GM18511 (cell line): Measurements from ENCODE around the gene RRP9.
"Not testable (repeated sequence)": the region's sequence is repeated elsewhere in the genome, so short reads cannot be mapped to it uniquely, and the experiment has no call there.

Source experiments
- ATAC-seq: cut with Tn5 transposase; IDR thresholded peaks from one replicate; pipeline ENCODE4 v1.9.1; 2021; ENCODE audit warnings: mild to moderate bottlenecking, moderate library complexity; ENCODE audit not compliant: unreplicated experiment

The RRP9 gene

DNA sequence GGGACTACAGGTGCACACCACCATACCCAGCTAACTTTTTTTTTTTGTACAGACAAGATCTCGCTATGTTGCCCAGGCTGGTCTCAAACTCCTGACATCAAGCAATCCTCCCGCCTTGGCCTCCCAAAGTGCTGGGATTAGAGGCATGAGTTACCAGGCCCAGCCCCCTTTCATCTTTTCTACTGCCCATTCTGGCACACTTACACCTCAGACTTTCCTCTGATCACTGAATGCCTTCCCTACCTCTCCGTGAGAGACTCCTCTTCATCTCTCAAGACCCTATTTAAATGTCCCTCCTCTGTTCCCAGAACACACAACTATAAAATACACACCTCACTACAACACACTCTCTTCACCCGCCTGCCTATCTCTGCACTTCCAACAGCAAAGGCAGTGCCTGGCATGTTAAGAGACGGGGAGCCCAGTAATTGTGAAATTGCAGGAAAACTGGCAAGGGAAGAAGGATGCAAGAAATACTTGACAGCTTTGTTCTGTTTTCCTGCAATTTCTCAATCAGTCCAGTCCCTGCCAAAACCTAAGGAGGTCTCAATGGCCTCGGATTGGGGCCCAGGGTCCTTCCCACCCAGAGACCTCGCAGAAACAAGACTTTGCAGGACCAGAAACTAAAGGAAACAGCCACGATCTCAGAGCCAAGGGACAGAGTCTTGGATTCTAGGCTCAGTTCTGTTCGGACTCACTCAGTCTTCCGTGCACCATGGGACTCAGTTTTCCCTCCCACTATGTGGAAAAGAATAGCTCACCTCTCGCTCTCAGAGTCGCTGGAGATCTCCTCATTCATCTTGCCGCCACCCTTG lies 849 bp downstream of the RRP9 start:
- ATAC-seq, result no peak

- no peak for ATAC-seq
These were observed 2.8 kb downstream of the RRP9 start for GRCh38 chr3:51938780-51939425.

GRCh38 chr3:51937611-51938450 lies 3.9 kb downstream of the RRP9 start:
- ATAC-seq, result no peak

DNA sequence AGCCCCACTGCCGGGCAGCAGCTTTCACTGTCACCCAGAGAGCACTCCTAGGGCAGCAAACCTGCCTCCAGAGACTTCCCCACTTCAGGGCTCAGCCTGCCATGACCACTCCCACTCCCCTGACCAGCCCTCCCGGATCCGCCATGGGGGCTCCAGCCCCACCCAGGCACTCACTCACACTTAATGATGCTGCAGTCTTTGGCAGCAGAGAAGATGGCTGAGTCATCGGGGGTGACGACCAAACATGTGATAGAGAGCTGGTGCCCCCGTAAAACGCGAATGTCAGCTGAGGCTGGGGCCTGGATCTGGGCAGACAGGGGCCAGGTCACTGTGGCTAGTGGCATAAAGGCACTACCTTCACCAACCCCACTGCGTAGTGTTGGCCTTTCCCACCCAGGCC lies 4.7 kb downstream of the RRP9 start:
- no peak for ATAC-seq

GRCh38 chr3:51935886-51936755 lies 5.6 kb downstream of the RRP9 start:
- ATAC-seq, result no peak

DNA sequence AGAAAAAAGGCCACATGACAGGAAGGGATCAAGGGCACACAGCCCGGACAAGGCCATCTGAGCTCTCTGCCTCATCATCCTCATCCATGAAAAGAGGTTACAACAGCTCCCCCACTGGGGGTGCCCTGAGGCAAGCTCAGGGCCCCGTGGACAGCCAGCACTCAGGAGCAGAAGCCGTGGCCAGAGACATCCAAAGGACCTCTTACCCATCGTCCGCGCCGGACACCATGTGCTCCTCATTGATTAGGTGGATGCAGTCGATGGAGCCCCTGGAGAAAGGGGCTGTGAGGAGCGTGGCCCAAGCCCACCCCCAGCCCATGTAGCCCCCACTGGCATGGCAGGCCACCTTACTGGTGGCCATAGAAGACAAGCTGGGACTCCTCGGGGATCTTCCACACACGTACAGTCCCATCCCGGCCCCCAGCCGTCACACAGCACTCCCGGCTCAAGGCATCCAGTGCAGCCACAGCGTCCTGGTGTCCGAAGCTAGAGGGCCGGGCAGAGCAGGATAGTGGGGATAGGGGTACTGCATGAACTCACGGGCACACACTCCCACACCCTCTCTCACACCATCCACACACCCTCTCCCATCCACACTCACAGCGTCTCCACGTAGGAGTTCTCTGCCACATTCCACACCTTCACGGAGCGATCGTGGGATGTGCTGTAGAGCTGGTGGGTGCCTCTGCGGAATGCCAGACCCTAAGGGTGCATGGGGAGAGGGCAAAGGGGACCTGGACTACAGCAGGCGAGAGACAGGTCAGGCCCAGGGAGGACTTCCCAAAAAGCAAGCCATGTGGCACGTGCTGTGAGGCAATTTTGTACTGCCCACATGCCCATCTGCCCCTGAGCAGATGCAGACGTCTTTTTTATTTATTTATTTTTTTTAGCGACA lies 6.5 kb downstream of the RRP9 start:
- no peak for ATAC-seq

DNA sequence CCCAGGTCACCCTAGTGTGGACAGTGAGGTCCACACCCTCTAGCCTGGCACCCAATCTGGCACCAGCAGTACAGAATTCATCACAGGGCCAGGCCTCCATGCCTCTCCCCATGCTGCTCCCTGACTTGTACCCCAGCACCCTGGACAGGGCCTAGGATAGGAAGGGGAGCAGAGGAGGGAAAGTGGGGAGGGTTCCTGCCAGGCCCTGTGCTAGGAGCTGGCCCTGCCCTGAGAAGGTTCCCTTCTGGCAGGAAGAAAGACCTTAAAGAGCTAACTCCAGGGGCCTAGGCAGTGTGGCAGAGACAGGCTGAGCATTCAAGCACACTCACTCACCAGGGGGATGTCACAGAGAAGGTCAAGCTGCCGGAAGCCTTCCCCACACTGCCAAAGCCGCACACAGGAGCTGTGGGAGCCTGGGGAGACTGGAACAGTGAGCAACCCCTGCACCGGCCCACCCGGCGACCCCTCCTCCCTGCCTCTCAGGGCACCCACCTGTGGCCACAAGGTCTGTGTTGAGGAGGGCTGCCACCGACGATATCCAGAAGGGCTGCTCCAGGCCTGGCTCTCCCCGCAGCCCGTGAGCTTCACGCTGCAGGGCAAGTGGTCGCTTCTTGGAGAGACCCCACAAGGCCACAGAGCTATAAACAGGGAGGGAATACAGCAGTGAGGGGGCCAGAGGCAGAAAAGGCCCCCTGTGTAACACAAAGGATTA lies 7.4 kb downstream of the RRP9 start:
- no peak for ATAC-seq

DNA sequence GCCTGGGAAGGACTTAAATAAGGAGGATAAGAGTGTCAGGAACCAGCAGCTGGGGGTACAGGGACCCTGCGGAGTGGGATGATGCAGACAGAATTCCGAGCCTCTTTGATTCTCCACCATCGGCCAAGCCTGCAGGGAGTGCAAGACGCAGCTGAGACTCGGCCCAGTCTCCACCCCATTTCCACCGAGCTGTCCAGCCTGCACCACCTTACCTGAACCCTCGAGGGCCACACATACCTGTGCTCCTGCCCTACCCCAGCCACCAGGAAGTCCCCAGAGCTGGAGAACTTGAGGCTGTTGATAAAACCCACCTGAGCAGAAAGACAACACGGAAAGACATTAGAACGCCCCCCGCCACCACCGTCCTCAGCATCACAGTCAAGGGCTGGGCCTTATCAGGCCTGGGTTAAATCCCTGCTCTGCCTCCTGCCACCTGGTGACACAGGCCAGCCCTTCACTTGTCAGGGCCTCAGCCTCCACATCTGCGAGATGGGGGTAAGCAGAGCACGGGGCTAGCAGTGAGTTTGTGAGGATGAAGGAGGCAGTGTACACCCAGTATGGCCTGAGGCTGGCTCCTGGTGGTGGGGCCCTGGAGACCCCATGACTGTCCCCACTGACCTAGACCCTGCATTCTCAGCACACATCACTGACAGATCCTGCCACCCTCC lies 8.1 kb downstream of the RRP9 start:
- no peak for ATAC-seq

GRCh38 chr3:51932471-51933370 lies 9.0 kb downstream of the RRP9 start:
- no peak for ATAC-seq

DNA sequence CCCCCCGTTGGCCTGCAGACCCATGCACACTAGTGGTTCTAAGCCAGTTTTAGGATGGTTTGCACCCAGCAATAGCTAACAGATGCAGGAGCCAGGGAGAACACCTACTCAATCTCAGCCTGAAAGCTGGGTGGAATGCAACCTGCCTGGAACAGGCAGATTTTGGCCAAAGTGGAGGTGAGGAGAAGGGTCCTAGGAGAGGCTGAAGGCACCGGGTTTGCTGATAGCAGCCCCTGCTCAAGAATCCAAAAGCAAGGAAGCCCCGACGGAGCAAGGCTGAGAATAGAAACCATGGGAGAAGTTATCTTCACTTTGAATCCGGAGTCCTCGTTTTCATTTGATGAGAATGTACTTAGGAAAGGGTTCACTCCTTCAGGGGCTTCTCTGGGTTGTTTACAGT lies 9.9 kb downstream of the RRP9 start:
- no peak for ATAC-seq

DNA sequence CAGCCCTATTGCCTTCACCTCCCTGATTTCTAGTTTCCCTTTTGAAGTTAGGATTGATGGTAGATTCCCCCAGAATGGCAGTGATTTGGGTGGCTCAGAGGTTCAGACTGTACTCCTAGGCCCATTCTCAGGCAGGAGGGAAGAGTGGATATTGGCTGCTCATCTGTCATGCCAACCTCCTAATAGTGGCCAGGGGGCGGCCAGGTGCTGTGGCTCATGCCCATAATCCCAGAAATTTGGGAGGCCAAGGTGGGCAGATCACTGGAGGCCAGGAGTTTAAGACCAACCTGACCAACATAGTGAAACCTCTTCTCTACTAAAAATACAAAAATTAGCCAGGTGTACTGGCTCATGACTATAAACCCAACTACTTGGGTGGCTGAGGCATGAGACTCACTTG lies 11.3 kb downstream of the RRP9 start:
- no peak for ATAC-seq

DNA sequence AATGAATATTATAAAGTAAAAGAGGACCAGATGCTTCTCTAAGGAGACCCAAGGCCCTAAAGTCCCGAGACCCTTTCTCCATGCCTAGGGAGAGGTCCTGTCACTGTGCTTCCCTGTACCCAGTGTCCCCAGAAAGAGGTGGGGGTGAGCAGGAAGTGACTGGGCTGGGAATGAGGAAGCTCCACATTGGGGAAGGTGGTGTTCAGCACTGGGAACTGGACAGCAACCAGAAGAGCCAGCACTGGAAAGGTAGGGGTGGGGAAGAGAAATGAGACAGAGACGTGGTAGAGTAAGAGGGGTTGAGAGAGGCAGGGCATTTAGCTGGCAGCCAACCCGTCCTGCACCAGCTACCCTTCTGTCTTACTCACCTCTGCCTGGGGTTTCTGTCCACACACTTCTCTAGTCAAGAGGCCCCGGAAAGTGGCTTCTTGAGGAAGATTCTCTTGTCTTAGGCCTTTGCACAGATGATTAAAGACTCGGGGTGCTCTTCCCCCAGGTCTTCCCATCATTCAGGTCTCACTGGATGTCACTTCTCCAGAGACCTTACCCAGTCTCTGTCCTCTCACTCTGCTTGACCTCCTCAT lies 12.2 kb downstream of the RRP9 start:
- ATAC-seq, result no peak

DNA sequence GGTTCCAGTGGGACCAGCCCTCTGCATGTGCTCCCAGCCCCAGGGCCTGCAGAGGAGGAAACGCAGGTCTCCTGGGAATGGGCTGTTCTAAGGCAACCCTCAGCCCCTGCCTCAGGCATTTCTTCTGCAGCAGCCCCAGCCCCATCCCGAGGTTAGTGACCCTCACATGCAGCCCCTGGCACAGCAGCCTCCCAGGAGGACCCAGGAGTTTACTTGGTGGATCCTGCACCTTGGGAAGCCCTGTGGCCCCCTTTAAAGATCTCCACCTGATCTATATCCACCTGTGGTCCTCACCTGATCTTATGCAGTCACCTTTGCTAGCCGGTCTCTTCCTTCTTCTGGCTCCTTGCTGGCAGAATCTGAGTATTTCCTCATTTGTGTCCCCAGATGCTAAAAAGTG lies 12.7 kb downstream of the RRP9 start:
- not testable (repeated sequence) for ATAC-seq

DNA sequence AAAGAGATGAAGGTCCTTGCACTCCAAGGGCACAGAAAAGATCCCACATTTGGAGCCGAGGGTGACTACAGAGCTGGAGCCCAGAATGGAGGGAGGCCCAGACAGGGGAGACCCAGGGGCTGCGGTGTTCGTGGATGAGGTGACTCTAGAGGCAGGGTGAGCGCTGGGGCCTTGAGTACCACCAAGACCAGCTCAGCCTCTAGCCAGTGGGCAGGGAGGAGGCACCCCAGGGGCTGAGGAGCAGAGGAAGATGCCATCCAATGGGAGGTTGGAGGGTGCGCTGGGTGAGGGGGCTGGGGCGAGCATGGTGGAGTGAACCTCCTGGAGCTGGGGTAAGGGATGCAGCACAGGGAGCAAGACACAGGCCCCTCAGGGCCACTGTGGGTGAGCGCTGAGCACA lies 13.3 kb downstream of the RRP9 start:
- no peak for ATAC-seq

- no peak for ATAC-seq
These were observed 14.4 kb downstream of the RRP9 start for GRCh38 chr3:51927061-51927977.

DNA sequence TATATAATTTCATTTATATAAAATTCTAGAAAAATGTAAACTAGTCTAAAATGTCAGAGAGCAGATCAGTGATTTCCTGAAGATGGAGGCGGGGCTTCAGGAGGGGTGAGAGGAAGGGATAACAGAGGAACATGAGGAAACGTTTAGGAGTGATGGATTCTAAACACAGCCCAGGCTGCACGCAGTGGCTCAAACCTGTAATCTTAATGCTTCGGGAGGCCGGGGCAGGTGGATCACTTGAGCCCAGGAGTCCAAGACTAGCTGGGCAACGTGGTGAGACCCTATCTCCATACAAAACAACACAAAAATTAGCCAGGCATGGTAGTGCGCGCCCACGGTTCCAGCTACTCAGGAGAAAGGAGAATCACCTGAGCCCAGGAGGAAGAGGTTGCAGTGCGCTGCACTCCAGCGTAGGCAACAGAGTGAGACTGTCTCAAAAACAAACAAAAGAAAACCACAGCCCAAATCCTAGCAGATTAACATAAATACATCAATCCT lies 20.6 kb downstream of the RRP9 start:
- ATAC-seq, result no peak
